ENCODE data around the gene HPSE2.
A peak's percentile ranks its signal among the peaks of the same experiment; 100 is the strongest.

HPSE2 gene

GRCh38 chr10:98415731-98416119, 819.9 kb downstream of the HPSE2 start:
- Histone ChIP-seq H3K4me1 (ENCODE audit: control insufficient read depth, insufficient read depth, low read length, poor library complexity, severe bottlenecking) (peaks cover 15% of the 10 kb centered on the region), H3K4me3 (ENCODE audit: extremely low read depth, insufficient read depth, low read length, poor library complexity, severe bottlenecking) (no peak overlapping the region), H3K27ac (ENCODE audit: low read depth, low read length, severe bottlenecking) (peak overlapping the region; percentile 78), H3K9me3 (ENCODE audit: control insufficient read depth, low read length) (no peaks in the 10 kb centered on the region), H3K36me3 (ENCODE audit: control insufficient read depth, insufficient read depth, low read length) (peaks cover 10% of the 10 kb centered on the region)
- WGBS, 2 experiments (ENCODE audit: insufficient coverage in 2 of 2): 58 to 79% methylated on average over 4 to 5 of the region's 8 CpGs

- WGBS, 2 experiments (ENCODE audit: insufficient coverage in 2 of 2): 41 to 47% methylated on average over 10 to 23 of the region's 25 CpGs
- peaks cover 10% of the 10 kb centered on the region for H3K36me3 ChIP-seq (ENCODE audit: control insufficient read depth, insufficient read depth, low read length)
- peaks cover 15% of the 10 kb centered on the region for H3K4me1 ChIP-seq (ENCODE audit: control insufficient read depth, insufficient read depth, low read length, poor library complexity, severe bottlenecking)
- peak within 1 kb of the TSS; percentile 55 for H3K4me3 ChIP-seq (ENCODE audit: extremely low read depth, insufficient read depth, low read length, poor library complexity, severe bottlenecking)
- no peaks in the 10 kb centered on the region for H3K9me3 ChIP-seq (ENCODE audit: control insufficient read depth, low read length)
- H3K27ac ChIP-seq (ENCODE audit: low read depth, low read length, severe bottlenecking): peak within 1 kb of the TSS; percentile 78
Measured at GRCh38 chr10:98414932-98415730, 820.5 kb downstream of the HPSE2 start, which contains the start of gene PYROXD2. Gene PYROXD2, minus strand, starts transcription at chr10:98415182. Its CDS starts 47 bp downstream, at chr10:98415135.

- 22 to 23% methylated on average over 2 of the region's 3 CpGs for WGBS, 2 experiments (ENCODE audit: insufficient coverage in 2 of 2)
- H3K4me3 ChIP-seq (ENCODE audit: extremely low read depth, insufficient read depth, low read length, poor library complexity, severe bottlenecking): peak overlapping the region; percentile 55
Measured at GRCh38 chr10:98414578-98414931, 821.1 kb downstream of the HPSE2 start.

GRCh38 chr10:98411768-98412167, 823.9 kb downstream of the HPSE2 start:
- Histone ChIP-seq H3K4me1 (ENCODE audit: control insufficient read depth, insufficient read depth, low read length, poor library complexity, severe bottlenecking) (peaks cover 15% of the 10 kb centered on the region), H3K27ac (ENCODE audit: low read depth, low read length, severe bottlenecking) (no peak overlapping the region), H3K4me3 (ENCODE audit: extremely low read depth, insufficient read depth, low read length, poor library complexity, severe bottlenecking) (no peak overlapping the region), H3K36me3 (ENCODE audit: control insufficient read depth, insufficient read depth, low read length) (peaks cover 1% of the 10 kb centered on the region), H3K9me3 (ENCODE audit: control insufficient read depth, low read length) (no peaks in the 10 kb centered on the region)
- 93 to 100% methylated on average over 1 of the region's 1 CpG for WGBS, 2 experiments (ENCODE audit: insufficient coverage in 2 of 2)

More at GRCh38 chr10:98414578-98414931, 821.1 kb downstream of the HPSE2 start:
- no peaks in the 10 kb centered on the region for H3K9me3 ChIP-seq (ENCODE audit: control insufficient read depth, low read length)
- H3K27ac ChIP-seq (ENCODE audit: low read depth, low read length, severe bottlenecking): peak overlapping the region; percentile 78
- H3K36me3 ChIP-seq (ENCODE audit: control insufficient read depth, insufficient read depth, low read length): peaks cover 6% of the 10 kb centered on the region
- H3K4me1 ChIP-seq (ENCODE audit: control insufficient read depth, insufficient read depth, low read length, poor library complexity, severe bottlenecking): peaks cover 15% of the 10 kb centered on the region

- H3K4me1 ChIP-seq (ENCODE audit: control insufficient read depth, insufficient read depth, low read length, poor library complexity, severe bottlenecking): peaks cover 15% of the 10 kb centered on the region
- peaks cover 4% of the 10 kb centered on the region for H3K36me3 ChIP-seq (ENCODE audit: control insufficient read depth, insufficient read depth, low read length)
- 88 to 92% methylated on average over 11 of the region's 11 CpGs for WGBS, 2 experiments (ENCODE audit: insufficient coverage in 2 of 2)
- no peak overlapping the region for H3K4me3 ChIP-seq (ENCODE audit: extremely low read depth, insufficient read depth, low read length, poor library complexity, severe bottlenecking)
- no peak overlapping the region for H3K27ac ChIP-seq (ENCODE audit: low read depth, low read length, severe bottlenecking)
- no peaks in the 10 kb centered on the region for H3K9me3 ChIP-seq (ENCODE audit: control insufficient read depth, low read length)
Measured at GRCh38 chr10:98411166-98411565, 824.5 kb downstream of the HPSE2 start.

- peaks cover 4% of the 10 kb centered on the region for H3K36me3 ChIP-seq (ENCODE audit: control insufficient read depth, insufficient read depth, low read length)
- no peak overlapping the region for H3K4me3 ChIP-seq (ENCODE audit: extremely low read depth, insufficient read depth, low read length, poor library complexity, severe bottlenecking)
- no peaks in the 10 kb centered on the region for H3K9me3 ChIP-seq (ENCODE audit: control insufficient read depth, low read length)
- H3K4me1 ChIP-seq (ENCODE audit: control insufficient read depth, insufficient read depth, low read length, poor library complexity, severe bottlenecking): peaks cover 14% of the 10 kb centered on the region
- no peak overlapping the region for H3K27ac ChIP-seq (ENCODE audit: low read depth, low read length, severe bottlenecking)
- WGBS, 2 experiments (ENCODE audit: insufficient coverage in 2 of 2): 89 to 100% methylated on average over 4 to 7 of the region's 10 CpGs
Measured at GRCh38 chr10:98410759-98411158, 824.9 kb downstream of the HPSE2 start.

- Histone ChIP-seq H3K9me3 (ENCODE audit: control insufficient read depth, low read length) (no peaks in the 10 kb centered on the region), H3K4me3 (ENCODE audit: extremely low read depth, insufficient read depth, low read length, poor library complexity, severe bottlenecking) (no peak overlapping the region), H3K4me1 (ENCODE audit: control insufficient read depth, insufficient read depth, low read length, poor library complexity, severe bottlenecking) (peaks cover 8% of the 10 kb centered on the region), H3K27ac (ENCODE audit: low read depth, low read length, severe bottlenecking) (no peak overlapping the region), H3K36me3 (ENCODE audit: control insufficient read depth, insufficient read depth, low read length) (peaks cover 4% of the 10 kb centered on the region)
- WGBS, 2 experiments (ENCODE audit: insufficient coverage in 2 of 2): 80 to 82% methylated on average over 1 to 4 of the region's 4 CpGs
Measured at GRCh38 chr10:98410135-98410743, 825.4 kb downstream of the HPSE2 start.

- H3K4me3 ChIP-seq (ENCODE audit: extremely low read depth, insufficient read depth, low read length, poor library complexity, severe bottlenecking): no peak overlapping the region
- WGBS, 2 experiments (ENCODE audit: insufficient coverage in 2 of 2): no CpG with 5 or more reads among the region's 4 CpGs
- H3K36me3 ChIP-seq (ENCODE audit: control insufficient read depth, insufficient read depth, low read length): peaks cover 4% of the 10 kb centered on the region
- peaks cover 3% of the 10 kb centered on the region for H3K4me1 ChIP-seq (ENCODE audit: control insufficient read depth, insufficient read depth, low read length, poor library complexity, severe bottlenecking)
- no peaks in the 10 kb centered on the region for H3K9me3 ChIP-seq (ENCODE audit: control insufficient read depth, low read length)
- no peak overlapping the region for H3K27ac ChIP-seq (ENCODE audit: low read depth, low read length, severe bottlenecking)
Measured at GRCh38 chr10:98408799-98409198, 826.9 kb downstream of the HPSE2 start.

- H3K4me3 ChIP-seq (ENCODE audit: extremely low read depth, insufficient read depth, low read length, poor library complexity, severe bottlenecking): no peak overlapping the region
- 91 to 94% methylated on average over 15 to 16 of the region's 18 CpGs for WGBS, 2 experiments (ENCODE audit: insufficient coverage in 2 of 2)
- peaks cover 12% of the 10 kb centered on the region for H3K36me3 ChIP-seq (ENCODE audit: control insufficient read depth, insufficient read depth, low read length)
- H3K9me3 ChIP-seq (ENCODE audit: control insufficient read depth, low read length): no peaks in the 10 kb centered on the region
- peaks cover 3% of the 10 kb centered on the region for H3K4me1 ChIP-seq (ENCODE audit: control insufficient read depth, insufficient read depth, low read length, poor library complexity, severe bottlenecking)
- H3K27ac ChIP-seq (ENCODE audit: low read depth, low read length, severe bottlenecking): no peak overlapping the region
Measured at GRCh38 chr10:98407744-98408241, 827.9 kb downstream of the HPSE2 start.

All from mesodermal cell (in vitro differentiated cells).